ENCODE results near the gene FCER2.

The FCER2 gene

GRCh38 chr19:7718668-7719067 is 16.7 kb upstream of the FCER2 start:
- no peak overlapping the region for H3K4me3 ChIP-seq (ENCODE audit: low read depth, low read length)
- no peaks in the 10 kb centered on the region for H3K4me1 ChIP-seq
- DNase-seq: no peak
- TF ChIP-seq CTCF (IDR thresholded peaks at IDR 0.05; ENCODE audit: low read depth, low read length): no peak
- H3K9me3 ChIP-seq: no peaks in the 10 kb centered on the region
- no peaks in the 10 kb centered on the region for H3K36me3 ChIP-seq
- H3K27me3 ChIP-seq: no peaks in the 10 kb centered on the region; the same call in 1 of the 2 replicates

DNA sequence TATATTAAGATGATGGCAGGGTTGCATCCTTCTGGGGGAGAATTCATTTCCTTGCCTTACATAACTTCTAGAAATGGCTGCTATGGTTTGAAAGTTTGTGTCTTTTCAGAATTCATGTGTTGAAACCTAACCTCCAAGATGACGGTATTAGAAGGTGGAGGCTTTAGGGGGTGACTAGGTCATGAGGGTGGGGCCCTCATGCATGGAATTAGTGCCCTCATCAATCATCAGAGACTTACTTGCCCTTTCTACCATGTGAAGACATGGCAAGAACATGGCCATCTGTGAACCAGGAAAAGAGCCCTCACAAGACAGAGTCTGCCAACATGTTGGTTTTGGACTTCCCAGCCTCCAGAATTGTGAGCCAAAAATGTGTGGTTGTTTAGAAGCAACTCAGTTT is 14.8 kb upstream of the FCER2 start:
- Histone ChIP-seq H3K9me3 (no peaks in the 10 kb centered on the region), H3K27me3 (no peaks in the 10 kb centered on the region; the same call in 1 of the 2 replicates), H3K4me1 (no peaks in the 10 kb centered on the region), H3K4me3 (ENCODE audit: low read depth, low read length) (no peak overlapping the region), H3K36me3 (no peaks in the 10 kb centered on the region)
- no peak for DNase-seq
- no peak for TF ChIP-seq CTCF (IDR thresholded peaks at IDR 0.05; ENCODE audit: low read depth, low read length)

- Histone ChIP-seq H3K9me3 (no peaks in the 10 kb centered on the region), H3K4me1 (no peaks in the 10 kb centered on the region), H3K4me3 (ENCODE audit: low read depth, low read length) (no peak overlapping the region), H3K27me3 (no peaks in the 10 kb centered on the region; the same call in 1 of the 2 replicates), H3K36me3 (no peaks in the 10 kb centered on the region)
- no peak for TF ChIP-seq CTCF (IDR thresholded peaks at IDR 0.05; ENCODE audit: low read depth, low read length)
- no peak for DNase-seq
These were observed 13.7 kb upstream of the FCER2 start for GRCh38 chr19:7715671-7716070.

DNA sequence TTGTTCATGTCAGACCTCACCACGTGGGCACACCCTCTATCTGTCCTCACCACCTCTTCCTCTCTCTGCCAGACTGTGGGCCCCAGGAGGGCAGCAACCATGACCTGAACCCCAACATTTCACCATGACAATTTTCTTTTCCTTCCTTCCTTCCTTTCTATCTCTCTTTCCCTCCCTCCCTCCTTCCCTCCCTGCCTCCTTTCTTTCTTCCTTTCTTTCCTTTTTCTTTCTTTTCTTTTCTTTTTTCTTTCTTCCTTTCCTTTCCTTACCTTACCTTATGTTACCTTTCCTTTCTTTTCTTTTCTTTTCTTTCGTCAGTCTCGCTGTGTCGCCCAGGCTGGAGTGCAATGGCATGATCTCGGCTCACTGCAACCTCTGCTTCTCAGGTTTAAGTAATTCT is 8.7 kb upstream of the FCER2 start:
- no peaks in the 10 kb centered on the region for H3K4me1 ChIP-seq
- TF ChIP-seq CTCF (IDR thresholded peaks at IDR 0.05; ENCODE audit: low read depth, low read length): no peak
- H3K36me3 ChIP-seq: no peaks in the 10 kb centered on the region
- no peak for DNase-seq
- no peaks in the 10 kb centered on the region for H3K9me3 ChIP-seq
- no peak overlapping the region for H3K4me3 ChIP-seq (ENCODE audit: low read depth, low read length)
- peaks cover 4% of the 10 kb centered on the region; the same call in 1 of the 2 replicates for H3K27me3 ChIP-seq

DNA sequence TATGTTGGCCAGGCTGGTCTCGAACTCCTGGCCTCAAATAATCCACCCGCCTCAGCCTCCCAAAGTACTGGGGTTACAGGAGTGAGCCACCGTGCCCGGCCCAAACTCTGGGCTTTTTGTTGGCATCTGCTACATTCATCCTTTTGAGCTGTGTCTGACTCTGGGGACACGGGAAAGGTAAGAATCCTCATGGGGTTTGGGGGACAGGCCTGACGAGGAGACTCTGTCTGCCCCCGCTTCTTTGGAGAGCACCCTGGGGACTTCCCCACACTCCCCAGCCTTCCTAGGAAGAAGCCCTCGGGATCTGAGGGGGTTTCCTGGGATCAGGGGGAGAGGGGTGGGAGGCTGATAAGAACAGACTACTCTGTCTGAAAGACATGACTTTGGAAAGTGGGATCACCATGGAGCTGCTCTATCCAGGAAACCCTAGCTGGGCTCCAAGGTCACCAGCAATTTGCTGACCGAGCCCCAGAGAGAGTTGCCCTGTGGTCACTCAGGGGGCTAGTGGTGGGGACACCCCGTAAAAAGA is 8.1 kb upstream of the FCER2 start:
- Histone ChIP-seq H3K27me3 (peaks cover 4% of the 10 kb centered on the region; the same call in 1 of the 2 replicates), H3K36me3 (no peaks in the 10 kb centered on the region), H3K4me3 (ENCODE audit: low read depth, low read length) (no peak overlapping the region), H3K4me1 (no peaks in the 10 kb centered on the region), H3K9me3 (no peaks in the 10 kb centered on the region)
- no peak for DNase-seq
- no peak for TF ChIP-seq CTCF (IDR thresholded peaks at IDR 0.05; ENCODE audit: low read depth, low read length)

DNA sequence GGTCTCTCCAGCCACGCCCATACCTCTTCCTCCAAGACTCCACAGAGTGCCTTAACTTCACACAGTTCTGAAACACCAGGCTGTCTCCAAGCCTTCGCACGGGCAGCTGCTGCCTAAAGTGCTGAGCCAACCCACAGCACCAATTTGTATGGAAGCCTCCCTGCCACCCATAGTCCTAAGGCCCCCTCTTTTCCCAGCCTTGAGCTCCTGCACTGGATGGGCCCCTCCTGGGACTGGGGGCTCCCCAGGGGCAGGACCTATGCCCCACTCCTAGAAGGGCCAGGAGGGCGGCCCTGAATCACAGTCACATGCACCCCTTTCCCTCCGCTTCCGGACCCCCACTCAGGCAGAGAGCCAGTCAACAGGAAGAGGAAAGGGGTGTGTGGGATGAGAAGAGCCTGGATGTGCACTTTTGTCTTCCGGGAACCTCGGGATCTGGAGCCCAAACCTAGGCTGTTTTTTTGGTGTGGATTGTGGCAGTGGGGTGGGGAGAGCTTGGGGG is 5.1 kb upstream of the FCER2 start:
- Histone ChIP-seq H3K36me3 (no peaks in the 10 kb centered on the region), H3K4me3 (ENCODE audit: low read depth, low read length) (no peak overlapping the region), H3K4me1 (no peaks in the 10 kb centered on the region), H3K9me3 (no peaks in the 10 kb centered on the region), H3K27me3 (peaks cover 10% of the 10 kb centered on the region)
- TF ChIP-seq CTCF (IDR thresholded peaks at IDR 0.05; ENCODE audit: low read depth, low read length): no peak
- no peak for DNase-seq

Data from BE2C (cell line).